Loucy (cell line): Measurements from ENCODE around the gene SDC1.

Source experiments
- H2AFZ ChIP-seq: fragments of 200-600 bp; sonication (generic); 2 replicates; pipeline ENCODE4 v1.6.0; 2016; ENCODE audit warnings: antibody characterized with exemption, mild to moderate bottlenecking, low read length, moderate library complexity
- H3F3A ChIP-seq: fragments of 200-600 bp; 2 replicates; pipeline ENCODE4 v1.6.0; 2016; ENCODE audit warnings: antibody characterized with exemption, low read depth, mild to moderate bottlenecking
- H3K27me3 ChIP-seq: fragments of 200-600 bp; sonication (generic); 2 replicates; pipeline ENCODE4 v1.6.1; 2014; ENCODE audit warnings: low read length, mild to moderate bottlenecking; ENCODE audit not compliant: insufficient read depth, poor library complexity, severe bottlenecking
- H3K36me3 ChIP-seq: fragments of 200-600 bp; sonication (generic); 2 replicates; pipeline ENCODE4 v1.6.1; 2016; ENCODE audit warnings: low read length; ENCODE audit not compliant: insufficient read depth
- H3K4me1 ChIP-seq: fragments of 200-600 bp; sonication (generic); 2 replicates; pipeline ENCODE4 v1.5.1; 2014; ENCODE audit warnings: low read length, mild to moderate bottlenecking; ENCODE audit not compliant: insufficient read depth, poor library complexity, severe bottlenecking
- H3K4me2 ChIP-seq: fragments of 200-600 bp; sonication (generic); 2 replicates; pipeline ENCODE4 v1.6.0; 2014; ENCODE audit warnings: antibody characterized with exemption, low read length, low read depth, mild to moderate bottlenecking; ENCODE audit not compliant: poor library complexity, severe bottlenecking
- H3K4me3 ChIP-seq: fragments of 200-600 bp; sonication (generic); 2 replicates; pipeline ENCODE4 v1.5.1; 2014; ENCODE audit warnings: low read length, mild to moderate bottlenecking, mixed read lengths; ENCODE audit not compliant: poor library complexity, severe bottlenecking
- H3K79me2 ChIP-seq: fragments of 200-600 bp; sonication (generic); 2 replicates; pipeline ENCODE4 v1.6.1; 2014; ENCODE audit warnings: low read length; ENCODE audit not compliant: insufficient read depth
- H3K9ac ChIP-seq: fragments of 200-600 bp; sonication (generic); 2 replicates; pipeline ENCODE4 v1.6.0; 2014; ENCODE audit warnings: mild to moderate bottlenecking, low read depth, low read length, moderate library complexity; ENCODE audit not compliant: poor library complexity, severe bottlenecking
- H3K9me2 ChIP-seq: fragments of 200-600 bp; sonication (generic); replicated peaks from 2 replicates; pipeline ENCODE4 v1.6.1; 2016; ENCODE audit warnings: low read depth, low read length, mixed read lengths
- H3K9me3 ChIP-seq: fragments of 200-600 bp; sonication (generic); 2 replicates; pipeline ENCODE4 v1.6.1; 2014; ENCODE audit warnings: mild to moderate bottlenecking, antibody characterized with exemption, low read length, low read depth; ENCODE audit not compliant: insufficient read depth
- H4K20me1 ChIP-seq: fragments of 200-600 bp; sonication (generic); 2 replicates; pipeline ENCODE4 v1.6.0; 2014; ENCODE audit warnings: antibody characterized with exemption, low read length, mild to moderate bottlenecking; ENCODE audit not compliant: insufficient read depth, poor library complexity, severe bottlenecking
- CTCF ChIP-seq: fragments of 200-600 bp; sonication (generic); conservative IDR thresholded peaks from 2 replicates; pipeline ENCODE4 v1.5.1; 2014; ENCODE audit warnings: mild to moderate bottlenecking, antibody characterized with exemption, low read length
- EZH2phosphoT487 ChIP-seq: fragments of 200-600 bp; IDR thresholded peaks from 2 replicates; pipeline ENCODE4 v1.6.1; 2018; ENCODE audit warnings: antibody characterized with exemption, mild to moderate bottlenecking, moderate library complexity, borderline replicate concordance

Gene SDC1

GRCh38 chr2:20212459-20212870 lies 12.5 kb downstream of the SDC1 start:
- no peak overlapping the region for H2AFZ ChIP-seq
- no peaks in the 10 kb centered on the region for H3F3A ChIP-seq

GRCh38 chr2:20211860-20212458 lies 13.0 kb downstream of the SDC1 start:
- TF ChIP-seq CTCF (no peak), EZH2phosphoT487 (no peak)
- Histone ChIP-seq H3K4me2 (no peak overlapping the region), H4K20me1 (no peaks in the 10 kb centered on the region), H3K36me3 (no peaks in the 10 kb centered on the region), H3F3A (no peaks in the 10 kb centered on the region), H3K9me2 (no peaks in the 10 kb centered on the region), H3K9me3 (no peaks in the 10 kb centered on the region), H3K27me3 (no peaks in the 10 kb centered on the region), H3K4me3 (no peak overlapping the region), H2AFZ (no peak overlapping the region), H3K4me1 (peaks cover 4% of the 10 kb centered on the region), H3K9ac (no peak overlapping the region), H3K79me2 (no peaks in the 10 kb centered on the region)

More at GRCh38 chr2:20212459-20212870, 12.5 kb downstream of the SDC1 start:
- no peak for TF ChIP-seq CTCF
- TF ChIP-seq EZH2phosphoT487, result no peak
- Histone ChIP-seq H3K9ac (no peak overlapping the region), H3K9me3 (no peaks in the 10 kb centered on the region), H3K36me3 (no peaks in the 10 kb centered on the region), H3K27me3 (no peaks in the 10 kb centered on the region), H3K79me2 (no peaks in the 10 kb centered on the region), H4K20me1 (no peaks in the 10 kb centered on the region), H3K4me1 (no peaks in the 10 kb centered on the region), H3K4me3 (no peak overlapping the region), H3K4me2 (no peak overlapping the region), H3K9me2 (no peaks in the 10 kb centered on the region)

- no peaks in the 10 kb centered on the region for H4K20me1 ChIP-seq
- H3K27me3 ChIP-seq, result no peaks in the 10 kb centered on the region
- H3K4me2 ChIP-seq, result no peak overlapping the region
- H3K36me3 ChIP-seq, result no peaks in the 10 kb centered on the region
- no peaks in the 10 kb centered on the region for H3K9me2 ChIP-seq
- no peaks in the 10 kb centered on the region for H3F3A ChIP-seq
- H3K4me3 ChIP-seq, result no peak overlapping the region
- H3K9ac ChIP-seq, result no peak overlapping the region
- TF ChIP-seq EZH2phosphoT487 (no peak), CTCF (no peak)
- peaks cover 8% of the 10 kb centered on the region for H3K4me1 ChIP-seq
- no peaks in the 10 kb centered on the region for H3K79me2 ChIP-seq
- H3K9me3 ChIP-seq, result no peaks in the 10 kb centered on the region
- H2AFZ ChIP-seq, result no peak overlapping the region
Observed at GRCh38 chr2:20211420-20211819, 13.5 kb downstream of the SDC1 start.
